Progenitor cell of endocrine pancreas (in vitro differentiated cells): ENCODE data around the gene PTPN2. TPM values are rescaled to one million over a fixed set of nuclear protein-coding genes. Genes with fewer than 3 reads are reported as not detected.

Experiments used
- DNase-seq: peaks from one replicate; pipeline ENCODE4 v3.0.0; 2021; ENCODE audit warnings: low spot score; ENCODE audit not compliant: unreplicated experiment
- H3K27ac Mint-ChIP-seq: 2 replicates; pipeline ENCODE4 v1.8.0; 2021; ENCODE audit warnings: mild to moderate bottlenecking, moderate library complexity, mixed read lengths
- H3K27me3 Mint-ChIP-seq: 2 replicates; pipeline ENCODE4 v1.8.0; 2021; ENCODE audit warnings: mixed read lengths
- H3K36me3 Mint-ChIP-seq: 2 replicates; pipeline ENCODE4 v1.8.0; 2022; ENCODE audit warnings: mixed read lengths; ENCODE audit not compliant: insufficient read depth
- H3K4me1 Mint-ChIP-seq: 2 replicates; pipeline ENCODE4 v1.8.0; 2021; ENCODE audit warnings: low read depth, mixed read lengths
- H3K4me3 Mint-ChIP-seq: 2 replicates; pipeline ENCODE4 v1.8.0; 2021; ENCODE audit warnings: low read depth, mild to moderate bottlenecking, moderate library complexity, mixed read lengths
- H3K9me3 Mint-ChIP-seq: 2 replicates; pipeline ENCODE4 v1.8.0; 2021; ENCODE audit warnings: low read depth, mixed read lengths
- CTCF ChIP-seq: fragments of 200-600 bp; sonication (generic); IDR thresholded peaks from one replicate; pipeline ENCODE4 v1.5.0; 2021; ENCODE audit warnings: antibody characterized with exemption, mild to moderate bottlenecking; ENCODE audit not compliant: unreplicated experiment
- total RNA-seq: library from RNA; stranded (reverse); gene quantifications from 2 replicates; pipeline ENCODE4 v1.2.1, GENCODE V29; 2021

The PTPN2 gene
- total RNA-seq, 1 donor from 2014 or later = 45.1 TPM

GRCh38 chr18:12749121-12749520, 134.9 kb downstream of the PTPN2 start:
- no peaks in the 10 kb centered on the region for H3K4me1 Mint-ChIP-seq
- no peak for TF ChIP-seq CTCF
- H3K27ac Mint-ChIP-seq = no peak overlapping the region
- H3K27me3 Mint-ChIP-seq = no peaks in the 10 kb centered on the region
- no peaks in the 10 kb centered on the region for H3K9me3 Mint-ChIP-seq
- no peaks in the 10 kb centered on the region for H3K36me3 Mint-ChIP-seq
- H3K4me3 Mint-ChIP-seq = no peak overlapping the region
- no peak for DNase-seq

- Mint-ChIP-seq H3K27me3 (no peaks in the 10 kb centered on the region), H3K4me3 (no peak overlapping the region), H3K36me3 (no peaks in the 10 kb centered on the region), H3K4me1 (no peaks in the 10 kb centered on the region), H3K27ac (no peak overlapping the region), H3K9me3 (no peaks in the 10 kb centered on the region)
- no peak for DNase-seq
- TF ChIP-seq CTCF = no peak
Measured at GRCh38 chr18:12748671-12749070, 135.4 kb downstream of the PTPN2 start.

DNA sequence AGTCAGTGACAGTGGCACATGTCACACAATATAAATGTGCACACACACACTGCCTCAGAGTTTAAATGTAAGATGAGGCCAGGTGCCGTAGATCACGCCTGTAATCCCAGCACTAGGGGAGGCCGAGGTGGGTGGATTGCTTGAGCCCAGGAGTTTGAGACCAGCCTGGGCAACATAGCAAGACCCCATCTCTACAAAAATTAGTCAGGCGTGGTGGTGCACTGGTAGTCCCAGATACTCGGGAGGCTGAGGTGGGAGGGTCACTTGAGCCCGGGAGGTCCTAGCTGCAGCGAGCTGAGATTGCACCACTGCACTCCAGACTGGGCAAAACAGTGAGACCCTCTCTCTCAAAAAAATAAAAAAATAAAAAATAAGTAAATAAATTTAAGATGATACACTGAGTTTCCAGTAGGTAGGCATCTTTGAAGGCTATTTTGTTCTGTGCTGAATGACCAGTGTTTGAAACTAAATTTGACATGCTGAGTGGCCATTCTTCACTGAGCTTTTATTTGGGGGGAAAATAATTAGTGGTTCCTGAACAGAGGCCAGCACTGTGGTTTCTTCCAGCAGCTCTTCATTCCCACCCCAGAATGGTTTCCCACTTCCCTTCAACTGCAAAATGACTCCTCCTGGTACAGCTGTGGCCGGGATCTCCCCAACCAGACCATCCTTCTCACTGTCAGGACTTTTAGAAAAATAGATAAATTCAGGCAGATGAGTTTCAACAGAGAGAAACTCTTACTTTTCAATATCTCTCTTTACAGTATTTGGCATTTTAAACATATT, 136.3 kb downstream of the PTPN2 start:
- no peaks in the 10 kb centered on the region for H3K9me3 Mint-ChIP-seq
- no peak overlapping the region for H3K27ac Mint-ChIP-seq
- DNase-seq = no peak
- H3K36me3 Mint-ChIP-seq = no peaks in the 10 kb centered on the region
- no peaks in the 10 kb centered on the region for H3K27me3 Mint-ChIP-seq
- H3K4me1 Mint-ChIP-seq = no peaks in the 10 kb centered on the region
- TF ChIP-seq CTCF = no peak
- no peak overlapping the region for H3K4me3 Mint-ChIP-seq

GRCh38 chr18:12745095-12745795, 138.8 kb downstream of the PTPN2 start:
- H3K9me3 Mint-ChIP-seq = no peaks in the 10 kb centered on the region

More at GRCh38 chr18:12745095-12745795, 138.8 kb downstream of the PTPN2 start:
- TF ChIP-seq CTCF = no peak
- Mint-ChIP-seq H3K4me3 (no peak overlapping the region), H3K27me3 (no peaks in the 10 kb centered on the region), H3K27ac (no peak overlapping the region), H3K4me1 (no peaks in the 10 kb centered on the region), H3K36me3 (no peaks in the 10 kb centered on the region)
- DNase-seq = no peak
